Sciatic nerve (tissue), 2 donors: Measurements from ENCODE around the gene IL21R. TPM values are rescaled to one million over a fixed set of nuclear protein-coding genes. Genes with fewer than 3 reads are reported as not detected.
"Not testable (repeated sequence)": the region's sequence is repeated elsewhere in the genome, so short reads cannot be mapped to it uniquely, and the experiment has no call there.

Source experiments
- ATAC-seq: fragments of 200-7000 bp; cut with Tn5 transposase; one replicate; pipeline ENCODE4 v1.9.1; 2020; ENCODE audit warnings: mild to moderate bottlenecking, moderate library complexity
- DNase-seq: peaks from one replicate; pipeline ENCODE4 v3.0.0-alpha.2; 2020; ENCODE audit warnings: low spot score
- intact Hi-C: fragments of 100-400 bp; cut with DNase I; formaldehyde crosslinking; loops from one replicate; pipeline ENCODE4 v1.14.2; 2022
- total RNA-seq: library from RNA; stranded (reverse); fragmentation: NEBNext Ultra II Directional; extraction: Animal tissue kit (Norgen Biotek cat#: 25700); gene quantifications from one replicate; pipeline ENCODE4 v1.2.1, GENCODE V29; 2021
- donor health status: DM: no; HTN: no; CAD: no.
- donor health status: DM: no; HTN: no; CAD: no.

The IL21R gene
- total RNA-seq, 1 donor from 2014 or later, result 1.7 TPM

GRCh38 chr16:27398894-27399853, 2.8 kb upstream of the IL21R start:
- ATAC-seq (no peak), DNase-seq (no peak)
- intact Hi-C loops, result no loop called here

- intact Hi-C loops, result no loop called here
- no peak for ATAC-seq
- no peak for DNase-seq
Observed at GRCh38 chr16:27399969-27400368, 2.0 kb upstream of the IL21R start.

GRCh38 chr16:27400751-27401620, 988 bp upstream of the IL21R start:
- intact Hi-C loops, result no loop called here
- ATAC-seq (no peak), DNase-seq (no peak)

- intact Hi-C loops, result no loop called here
- ATAC-seq (no peak), DNase-seq (no peak)
Observed at GRCh38 chr16:27402569-27402963, 592 bp downstream of the IL21R start.

GRCh38 chr16:27402964-27403600, 1.1 kb downstream of the IL21R start:
- DNase-seq, result no peak
- intact Hi-C loops, result no loop called here
- no peak for ATAC-seq

GRCh38 chr16:27403601-27403992, 1.6 kb downstream of the IL21R start:
- DNase-seq, result no peak
- intact Hi-C loops, result no loop called here
- no peak for ATAC-seq

- DNase-seq, result no peak
- ATAC-seq, result no peak
- intact Hi-C loops, result no loop called here
Observed at GRCh38 chr16:27404163-27404823, 2.3 kb downstream of the IL21R start.

GRCh38 chr16:27405546-27406451, 3.8 kb downstream of the IL21R start:
- no peak for ATAC-seq
- DNase-seq, result no peak
- intact Hi-C loops, result no loop called here

GRCh38 chr16:27406511-27407128, 4.6 kb downstream of the IL21R start:
- intact Hi-C loops, result no loop called here
- DNase-seq, result no peak
- no peak for ATAC-seq

GRCh38 chr16:27407133-27407532, 5.2 kb downstream of the IL21R start:
- intact Hi-C loops, result no loop called here
- ATAC-seq, result no peak
- no peak for DNase-seq

- intact Hi-C loops, result no loop called here
- no peak for DNase-seq
- no peak for ATAC-seq
Observed at GRCh38 chr16:27408012-27408601, 6.1 kb downstream of the IL21R start.

- DNase-seq, result no peak
- intact Hi-C loops, result no loop called here
- no peak for ATAC-seq
Observed at GRCh38 chr16:27408602-27409031, 6.6 kb downstream of the IL21R start.

- DNase-seq, ATAC-seq, intact Hi-C loops: not testable (repeated sequence)
Observed at GRCh38 chr16:27409958-27410357, 8.0 kb downstream of the IL21R start.

- DNase-seq (no peak), ATAC-seq (no peak)
- intact Hi-C loops, result no loop called here
Observed at GRCh38 chr16:27410761-27411160, 8.8 kb downstream of the IL21R start.

- intact Hi-C loops, result no loop called here
- no peak for ATAC-seq
- DNase-seq, result no peak
Observed at GRCh38 chr16:27413956-27414355, 12.0 kb downstream of the IL21R start.

GRCh38 chr16:27414788-27415431, 12.9 kb downstream of the IL21R start:
- ATAC-seq (no peak), DNase-seq (no peak)
- intact Hi-C loops, result no loop called here
